HEK293T (cell line): ENCODE data around the gene SLC5A10.

Experiments used
- CTCF ChIA-PET: fragments of 350-600 bp; formaldehyde crosslinking; extraction: SDS; loops from one replicate; lab custom pipeline; 2021; ENCODE audit warnings: antibody characterized with exemption, inconsistent platforms; lab: Yijun Ruan, JAX
- POLR2A ChIA-PET: fragments of 350-600 bp; formaldehyde crosslinking; extraction: SDS; loops from one replicate; lab custom pipeline; 2020; ENCODE audit warnings: antibody characterized with exemption, inconsistent platforms; lab: Yijun Ruan, JAX
- DNase-seq: peaks from one replicate; pipeline ENCODE4 v3.0.0; 2012; ENCODE audit warnings: mixed read lengths; ENCODE audit errors: extremely low spot score
- ARNT ChIP-seq: fragments of 450-650 bp; IDR thresholded peaks from 2 replicates; pipeline ENCODE4 v1.6.1; 2017; ENCODE audit warnings: mild to moderate bottlenecking
- BHLHE40 ChIP-seq: fragments of 450-650 bp; IDR thresholded peaks from 2 replicates; pipeline ENCODE4 v1.6.1; 2016; ENCODE audit warnings: mild to moderate bottlenecking, moderate library complexity, borderline replicate concordance
- CTBP1 ChIP-seq: fragments of 450-650 bp; IDR thresholded peaks from 2 replicates; pipeline ENCODE4 v1.6.1; 2016; ENCODE audit warnings: borderline replicate concordance
- ELF4 ChIP-seq: fragments of 450-650 bp; IDR thresholded peaks from 2 replicates; pipeline ENCODE4 v1.6.1; 2017; ENCODE audit warnings: antibody characterized with exemption
- FOXA1 ChIP-seq: fragments of 450-650 bp; IDR thresholded peaks from 2 replicates; pipeline ENCODE4 v1.6.1; 2016; ENCODE audit warnings: mild to moderate bottlenecking
- FOXK2 ChIP-seq: fragments of 450-650 bp; IDR thresholded peaks from 2 replicates; pipeline ENCODE4 v1.6.1; 2016; ENCODE audit warnings: mild to moderate bottlenecking
- FOXM1 ChIP-seq: fragments of 450-650 bp; IDR thresholded peaks from 2 replicates; pipeline ENCODE4 v1.6.1; 2017; ENCODE audit warnings: mild to moderate bottlenecking, borderline replicate concordance
- HDGF ChIP-seq: fragments of 450-650 bp; IDR thresholded peaks from 2 replicates; pipeline ENCODE4 v1.6.1; 2017; ENCODE audit warnings: antibody characterized with exemption, borderline replicate concordance
- L3MBTL2 ChIP-seq: fragments of 450-650 bp; conservative IDR thresholded peaks from 2 replicates; pipeline ENCODE4 v1.6.1; 2016; ENCODE audit warnings: mild to moderate bottlenecking
- LEF1 ChIP-seq: fragments of 450-650 bp; IDR thresholded peaks from 2 replicates; pipeline ENCODE4 v1.6.1; 2017; ENCODE audit warnings: mild to moderate bottlenecking, borderline replicate concordance
- NFRKB ChIP-seq: fragments of 450-650 bp; IDR thresholded peaks from 2 replicates; pipeline ENCODE4 v1.6.1; 2016; ENCODE audit warnings: mild to moderate bottlenecking, moderate library complexity
- PKNOX1 ChIP-seq: fragments of 450-650 bp; IDR thresholded peaks from 2 replicates; pipeline ENCODE4 v1.6.1; 2016
- SP1 ChIP-seq: fragments of 450-650 bp; IDR thresholded peaks from 2 replicates; pipeline ENCODE4 v1.6.1; 2017
- SUZ12 ChIP-seq: fragments of 450-650 bp; IDR thresholded peaks from 2 replicates; pipeline ENCODE4 v1.6.1; 2016; ENCODE audit warnings: mild to moderate bottlenecking
- TARDBP ChIP-seq: fragments of 450-650 bp; IDR thresholded peaks from 2 replicates; pipeline ENCODE4 v1.6.1; 2016
- ZNF384 ChIP-seq: fragments of 450-650 bp; IDR thresholded peaks from 2 replicates; pipeline ENCODE4 v1.6.1; 2016

The SLC5A10 gene

DNA sequence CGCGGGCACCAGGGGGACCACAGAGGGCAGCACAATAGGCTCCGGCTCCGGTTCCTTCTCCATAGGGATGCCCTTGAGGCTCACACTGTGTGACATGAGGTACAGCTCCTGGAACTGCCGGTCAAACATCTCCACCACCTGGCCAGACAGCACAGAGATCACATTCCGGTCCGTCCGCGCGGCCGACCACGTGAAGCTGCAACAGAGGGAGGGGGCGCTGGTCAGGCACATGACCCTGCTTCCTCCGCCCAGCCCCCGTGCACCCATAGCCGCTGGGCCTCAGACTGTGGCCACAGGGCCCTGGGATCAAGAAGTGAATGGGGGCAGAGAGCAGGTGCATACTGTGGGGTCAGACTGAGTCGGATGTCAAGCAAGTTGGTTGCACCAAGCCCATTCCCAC is 26.7 kb downstream of the SLC5A10 start:
- POLR2A ChIA-PET = interaction anchor here (2.1 kb wide), 1 partner anchor 12 kb away, joined by 5 read pairs; no protein-coding TSS in a partner anchor
- CTCF ChIA-PET = interaction anchor here (1.3 kb wide), 1 partner anchor 18 kb away, joined by 6 read pairs; no protein-coding TSS in a partner anchor
- TF ChIP-seq ARNT (no peak), FOXA1 (no peak), FOXK2 (no peak), FOXM1 (no peak), NFRKB (no peak), ELF4 (no peak), ZNF384 (no peak)
- no peak for DNase-seq

GRCh38 chr17:18980682-18981334 is 28.8 kb downstream of the SLC5A10 start:
- DNase-seq = no peak
- no peak for TF ChIP-seq PKNOX1
- TF ChIP-seq SP1 = no peak
- TF ChIP-seq HDGF = no peak
- TF ChIP-seq NFRKB = no peak
- TF ChIP-seq ARNT = no peak
- TF ChIP-seq L3MBTL2 = no peak
- TF ChIP-seq TARDBP = no peak
- no peak for TF ChIP-seq LEF1
- TF ChIP-seq FOXA1 = no peak
- no peak for TF ChIP-seq BHLHE40
- no peak for TF ChIP-seq ELF4
- TF ChIP-seq FOXM1 = no peak
- TF ChIP-seq FOXK2 = no peak
- TF ChIP-seq CTBP1 = no peak
- no peak for TF ChIP-seq SUZ12
- no peak for TF ChIP-seq ZNF384
- POLR2A ChIA-PET = interaction anchor here (2.0 kb wide), 1 partner anchor 11 kb away, joined by 7 read pairs; no protein-coding TSS in a partner anchor
- CTCF ChIA-PET = interaction anchor here (3.3 kb wide), 1 partner anchor 20 kb away, joined by 13 read pairs; no protein-coding TSS in a partner anchor

DNA sequence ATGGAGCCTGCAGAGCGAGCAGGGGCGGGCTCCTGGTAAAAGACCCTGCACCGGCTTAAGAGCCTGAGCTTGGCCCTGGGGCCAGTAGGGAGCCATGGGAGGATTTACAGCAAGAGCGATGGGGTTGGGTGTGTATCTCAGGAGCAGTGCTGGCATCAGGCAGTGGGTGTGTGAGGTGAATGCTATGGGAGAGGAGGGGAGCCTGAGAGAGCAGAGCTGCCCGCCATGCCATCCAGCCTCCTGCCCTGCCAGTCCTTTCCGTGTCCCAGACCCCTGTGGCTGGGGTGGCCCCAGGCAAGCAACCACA is 29.3 kb downstream of the SLC5A10 start:
- ChIA-PET POLR2A (interaction anchor here (2.0 kb wide), 1 partner anchor 11 kb away, joined by 7 read pairs; no protein-coding TSS in a partner anchor), CTCF (interaction anchor here (3.3 kb wide), 1 partner anchor 20 kb away, joined by 13 read pairs; no protein-coding TSS in a partner anchor)
- TF ChIP-seq ARNT = no peak
- no peak for TF ChIP-seq NFRKB
- no peak for TF ChIP-seq CTBP1
- no peak for TF ChIP-seq FOXM1
- TF ChIP-seq FOXK2 = no peak
- no peak for TF ChIP-seq ELF4
- no peak for TF ChIP-seq FOXA1
- TF ChIP-seq BHLHE40 = no peak
- no peak for TF ChIP-seq TARDBP
- TF ChIP-seq ZNF384 = no peak
- TF ChIP-seq L3MBTL2 = no peak
- no peak for TF ChIP-seq SUZ12
- TF ChIP-seq LEF1 = no peak
- TF ChIP-seq SP1 = no peak
- TF ChIP-seq HDGF = no peak
- TF ChIP-seq PKNOX1 = no peak
- DNase-seq = no peak

DNA sequence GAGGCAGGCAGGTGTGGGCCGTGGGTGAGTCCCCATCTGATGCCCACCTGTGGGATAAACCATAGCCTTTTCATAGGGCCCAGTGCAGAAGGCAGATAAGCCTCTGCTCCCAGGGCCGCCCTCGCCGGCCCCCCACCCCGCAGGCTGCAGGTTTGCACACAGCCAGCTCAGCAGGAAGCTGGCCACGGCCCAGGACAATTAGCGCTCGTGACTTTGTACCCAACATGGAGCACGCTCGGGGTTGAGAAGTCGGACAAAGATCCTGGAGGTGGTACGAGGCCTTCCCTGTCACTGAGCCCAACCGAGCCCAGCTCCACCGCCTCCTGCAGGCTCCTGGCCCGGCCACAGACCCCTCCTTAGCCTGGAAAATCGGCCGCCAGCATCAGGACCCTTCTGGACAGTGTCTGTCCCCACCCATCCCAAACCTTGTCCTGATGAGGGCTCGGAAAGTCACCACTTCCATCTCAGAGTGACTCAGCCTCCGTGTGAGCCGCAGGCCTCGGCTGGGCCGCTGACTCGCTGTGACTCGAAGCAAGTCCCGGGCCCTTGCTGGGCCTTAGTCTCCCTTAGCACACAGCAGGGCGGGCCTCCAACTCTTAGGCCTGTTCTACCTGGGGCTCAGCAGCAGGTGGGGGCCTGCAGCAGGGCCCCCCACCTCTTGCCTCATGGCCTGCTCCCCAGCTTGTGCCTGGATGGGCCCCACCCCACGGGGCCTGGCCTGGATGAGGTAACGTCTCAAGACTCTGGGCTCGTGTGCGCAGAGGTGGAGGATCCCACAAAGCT is 29.9 kb downstream of the SLC5A10 start:
- CTCF ChIA-PET = interaction anchor here (3.3 kb wide), 1 partner anchor 21 kb away, joined by 13 read pairs; no protein-coding TSS in a partner anchor
- DNase-seq = peak; percentile 56
- POLR2A ChIA-PET = interaction anchor here (2.0 kb wide), 1 partner anchor 12 kb away, joined by 7 read pairs; no protein-coding TSS in a partner anchor
- TF ChIP-seq FOXK2 = no peak
- no peak for TF ChIP-seq SP1
- TF ChIP-seq L3MBTL2 = no peak
- TF ChIP-seq BHLHE40 = no peak
- no peak for TF ChIP-seq SUZ12
- TF ChIP-seq TARDBP = no peak
- no peak for TF ChIP-seq ZNF384

DNA sequence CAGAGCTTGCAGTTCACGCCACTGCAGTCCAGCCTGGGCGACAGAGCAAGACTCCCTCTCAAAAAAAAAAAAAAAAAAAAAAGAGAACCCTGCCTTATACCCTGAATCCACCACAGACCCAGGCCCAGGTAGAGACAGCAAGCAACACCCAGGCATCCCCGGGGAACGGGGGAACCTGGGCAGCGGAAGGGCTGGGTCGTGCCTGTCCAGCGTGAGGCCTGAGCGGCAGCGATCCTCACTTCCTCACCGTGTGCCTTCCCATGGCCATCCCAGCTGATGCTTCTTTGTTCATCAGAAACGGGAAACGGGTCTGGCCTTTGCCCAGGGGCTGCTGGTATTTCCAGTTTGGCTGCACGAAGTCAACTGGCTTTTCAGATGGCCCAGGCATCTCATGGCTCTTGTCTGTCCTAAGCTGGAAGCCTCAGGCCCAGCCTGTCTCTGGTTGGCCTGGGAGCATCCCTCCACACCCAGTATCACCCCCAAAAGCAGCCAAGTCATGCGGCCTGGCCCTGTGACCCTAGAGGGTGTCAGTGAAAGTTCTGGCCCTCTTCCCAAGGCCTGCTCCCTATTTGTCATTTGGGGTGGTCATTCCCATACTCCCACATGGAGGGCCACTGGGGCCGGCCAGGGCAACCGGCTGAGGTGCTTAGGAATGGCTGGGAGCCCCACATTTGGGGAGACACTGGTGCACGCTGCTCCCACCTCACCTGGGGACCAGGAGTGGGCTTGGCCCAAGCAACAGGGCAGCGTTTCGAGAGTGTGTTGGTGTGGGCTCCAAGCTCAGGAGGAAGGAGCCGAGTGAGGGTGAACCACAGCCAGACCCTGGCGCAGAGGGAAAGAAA is 32.5 kb downstream of the SLC5A10 start:
- ChIA-PET POLR2A (interaction anchor here (1.5 kb wide), 1 partner anchor 19 kb away, joined by 5 read pairs; no protein-coding TSS in a partner anchor), CTCF (no interaction called here)
- no peak for DNase-seq
- TF ChIP-seq CTBP1 (no peak), LEF1 (no peak), FOXM1 (no peak), SP1 (no peak), ARNT (no peak)
